ENCODE measurements around the gene NDRG3.

GRCh38 chr20:36775196-36775595 is 29.3 kb upstream of the NDRG3 start:
- TF ChIP-seq CTCF (IDR thresholded peaks at IDR 0.05): no peak
- no peak for TF ChIP-seq POLR2A (IDR thresholded peaks at IDR 0.05; ENCODE audit: low read length)
- TF ChIP-seq RNF2 (IDR thresholded peaks at IDR 0.05; ENCODE audit: borderline replicate concordance, low read depth): no peak
- TF ChIP-seq EP300 (IDR thresholded peaks at IDR 0.05): no peak
- TF ChIP-seq CHD4 (IDR thresholded peaks at IDR 0.05; ENCODE audit: borderline replicate concordance): no peak
- no peak for TF ChIP-seq USF2 (IDR thresholded peaks at IDR 0.05)
- TF ChIP-seq CBX2 (IDR thresholded peaks at IDR 0.05; ENCODE audit: borderline replicate concordance, low read depth): no peak
- no peak for TF ChIP-seq REST (IDR thresholded peaks at IDR 0.05)
- TF ChIP-seq BHLHE40 (IDR thresholded peaks at IDR 0.05; ENCODE audit: low read depth, low read length): no peak
- no peak for TF ChIP-seq E2F6 (IDR thresholded peaks at IDR 0.05; ENCODE audit: borderline replicate concordance, low read depth)
- no peak for TF ChIP-seq FOSL2 (IDR thresholded peaks at IDR 0.05)
- no peak for TF ChIP-seq FOSL2 (CRISPR knock-in tag; IDR thresholded peaks at IDR 0.05)
- TF ChIP-seq PHF8 (IDR thresholded peaks at IDR 0.05; ENCODE audit: borderline replicate concordance, low read depth): no peak
- no peak for TF ChIP-seq NFE2L2 (conservative IDR thresholded peaks at IDR 0.05; ENCODE audit: low read length)

Measured in A549 (cell line).